Stimulated activated memory B cell treated with anti-CD40 and anti-IgM and Interleukin-4, amounts not matched to agents 10 μg/mL and 1 μg/mL and 100 μg/mL, for 72 hours (primary cell): ENCODE results near the gene PIK3CA.
"Not testable (repeated sequence)": the region's sequence is repeated elsewhere in the genome, so short reads cannot be mapped to it uniquely, and the experiment has no call there.

Experiments
- ATAC-seq: fragments of 150-1000 bp; cut with Tn5 transposase; 2 replicates; pipeline ENCODE4 v1.10.0; 2021
- H3K27ac Mint-ChIP-seq: one replicate; pipeline ENCODE4 v1.8.0; 2022; ENCODE audit warnings: mild to moderate bottlenecking, mixed read lengths
- H3K27me3 Mint-ChIP-seq: one replicate; pipeline ENCODE4 v1.8.0; 2022; ENCODE audit warnings: mixed read lengths
- H3K36me3 Mint-ChIP-seq: one replicate; pipeline ENCODE4 v1.8.0; 2022; ENCODE audit warnings: mixed read lengths
- H3K4me1 Mint-ChIP-seq: one replicate; pipeline ENCODE4 v1.8.0; 2022; ENCODE audit warnings: mixed read lengths
- H3K4me3 Mint-ChIP-seq: one replicate; pipeline ENCODE4 v1.8.0; 2022; ENCODE audit warnings: mild to moderate bottlenecking, moderate library complexity, mixed read lengths
- H3K9me3 Mint-ChIP-seq: one replicate; pipeline ENCODE4 v1.8.0; 2022; ENCODE audit warnings: mixed read lengths

PIK3CA gene

GRCh38 chr3:179147873-179148615 lies at the start of gene PIK3CA:
PIK3CA (plus strand) TSS chr3:179148357; CDS start chr3:179198826, 50,469 bp downstream.
- Mint-ChIP-seq H3K27me3 (no peaks in the 10 kb centered on the region), H3K36me3 (no peaks in the 10 kb centered on the region), H3K4me1 (peaks cover 44% of the 10 kb centered on the region), H3K27ac (no peak within 1 kb of the TSS), H3K4me3 (peak within 1 kb of the TSS; percentile 92), H3K9me3 (no peaks in the 10 kb centered on the region)
- ATAC-seq = peak; percentile 91

- Mint-ChIP-seq H3K27ac (no peak overlapping the region), H3K9me3 (no peaks in the 10 kb centered on the region), H3K4me3 (no peak overlapping the region), H3K4me1 (no peaks in the 10 kb centered on the region), H3K36me3 (no peaks in the 10 kb centered on the region), H3K27me3 (no peaks in the 10 kb centered on the region)
- no peak for ATAC-seq
Observed at GRCh38 chr3:179098388-179099077, 49.6 kb upstream of the PIK3CA start.

- ATAC-seq = no peak
- Mint-ChIP-seq H3K36me3 (no peaks in the 10 kb centered on the region), H3K4me1 (no peaks in the 10 kb centered on the region), H3K4me3 (no peak overlapping the region), H3K27ac (no peak overlapping the region), H3K27me3 (no peaks in the 10 kb centered on the region), H3K9me3 (no peaks in the 10 kb centered on the region)
Observed at GRCh38 chr3:179100652-179101051, 47.5 kb upstream of the PIK3CA start.

- peaks cover 2% of the 10 kb centered on the region for H3K9me3 Mint-ChIP-seq
- no peaks in the 10 kb centered on the region for H3K4me1 Mint-ChIP-seq
- H3K27ac Mint-ChIP-seq = no peak overlapping the region
- ATAC-seq = no peak
- peaks cover 14% of the 10 kb centered on the region for H3K27me3 Mint-ChIP-seq
- H3K4me3 Mint-ChIP-seq = no peak overlapping the region
- no peaks in the 10 kb centered on the region for H3K36me3 Mint-ChIP-seq
Observed at GRCh38 chr3:179105881-179106280, 42.3 kb upstream of the PIK3CA start.

- no peaks in the 10 kb centered on the region for H3K4me1 Mint-ChIP-seq
- H3K9me3 Mint-ChIP-seq = peaks cover 2% of the 10 kb centered on the region
- H3K27me3 Mint-ChIP-seq = peaks cover 17% of the 10 kb centered on the region
- H3K36me3 Mint-ChIP-seq = no peaks in the 10 kb centered on the region
- no peak overlapping the region for H3K4me3 Mint-ChIP-seq
- no peak for ATAC-seq
- no peak overlapping the region for H3K27ac Mint-ChIP-seq
Observed at GRCh38 chr3:179107617-179108016, 40.5 kb upstream of the PIK3CA start.

- Mint-ChIP-seq H3K4me3 (no peak overlapping the region), H3K4me1 (no peaks in the 10 kb centered on the region), H3K9me3 (peaks cover 2% of the 10 kb centered on the region), H3K27me3 (peaks cover 22% of the 10 kb centered on the region), H3K27ac (no peak overlapping the region), H3K36me3 (no peaks in the 10 kb centered on the region)
- ATAC-seq = no peak
Observed at GRCh38 chr3:179108086-179108485, 40.1 kb upstream of the PIK3CA start.

- peaks cover 2% of the 10 kb centered on the region for H3K9me3 Mint-ChIP-seq
- H3K4me1 Mint-ChIP-seq = no peaks in the 10 kb centered on the region
- no peaks in the 10 kb centered on the region for H3K36me3 Mint-ChIP-seq
- ATAC-seq = no peak
- H3K4me3 Mint-ChIP-seq = no peak overlapping the region
- peaks cover 23% of the 10 kb centered on the region for H3K27me3 Mint-ChIP-seq
- H3K27ac Mint-ChIP-seq = no peak overlapping the region
Observed at GRCh38 chr3:179113903-179114302, 34.3 kb upstream of the PIK3CA start.

- H3K36me3 Mint-ChIP-seq, H3K9me3 Mint-ChIP-seq, H3K4me1 Mint-ChIP-seq, H3K4me3 Mint-ChIP-seq, H3K27ac Mint-ChIP-seq, ATAC-seq: not testable (repeated sequence)
- H3K27me3 Mint-ChIP-seq = peaks cover 13% of the 10 kb centered on the region
Observed at GRCh38 chr3:179115444-179115843, 32.7 kb upstream of the PIK3CA start.

- no peak for ATAC-seq
- Mint-ChIP-seq H3K27ac (no peak overlapping the region), H3K4me1 (no peaks in the 10 kb centered on the region), H3K4me3 (no peak overlapping the region), H3K36me3 (no peaks in the 10 kb centered on the region), H3K9me3 (no peaks in the 10 kb centered on the region), H3K27me3 (peaks cover 13% of the 10 kb centered on the region)
Observed at GRCh38 chr3:179116816-179117215, 31.3 kb upstream of the PIK3CA start.

- not testable (repeated sequence) for H3K27me3 Mint-ChIP-seq, H3K36me3 Mint-ChIP-seq, ATAC-seq, H3K4me1 Mint-ChIP-seq, H3K27ac Mint-ChIP-seq, H3K9me3 Mint-ChIP-seq, H3K4me3 Mint-ChIP-seq
Observed at GRCh38 chr3:179132191-179132890, 15.8 kb upstream of the PIK3CA start.

GRCh38 chr3:179133575-179133974 lies 14.6 kb upstream of the PIK3CA start:
- Mint-ChIP-seq H3K27ac (no peak overlapping the region), H3K4me3 (no peak overlapping the region), H3K4me1 (peaks cover 9% of the 10 kb centered on the region), H3K36me3 (no peaks in the 10 kb centered on the region), H3K27me3 (peaks cover 8% of the 10 kb centered on the region), H3K9me3 (peaks cover 2% of the 10 kb centered on the region)
- no peak for ATAC-seq

GRCh38 chr3:179136195-179136594 lies 12.0 kb upstream of the PIK3CA start:
- H3K4me3 Mint-ChIP-seq = no peak overlapping the region

GRCh38 chr3:179141890-179142289 lies 6.3 kb upstream of the PIK3CA start:
- Mint-ChIP-seq H3K27me3 (peaks cover 3% of the 10 kb centered on the region), H3K4me3 (no peak overlapping the region), H3K4me1 (peaks cover 12% of the 10 kb centered on the region), H3K36me3 (no peaks in the 10 kb centered on the region), H3K27ac (no peak overlapping the region), H3K9me3 (peaks cover 2% of the 10 kb centered on the region)
- ATAC-seq = no peak

More at GRCh38 chr3:179136195-179136594, 12.0 kb upstream of the PIK3CA start:
- no peak overlapping the region for H3K27ac Mint-ChIP-seq
- peaks cover 9% of the 10 kb centered on the region for H3K4me1 Mint-ChIP-seq
- H3K9me3 Mint-ChIP-seq = peaks cover 2% of the 10 kb centered on the region
- H3K36me3 Mint-ChIP-seq = no peaks in the 10 kb centered on the region
- ATAC-seq = no peak
- peaks cover 8% of the 10 kb centered on the region for H3K27me3 Mint-ChIP-seq

GRCh38 chr3:179146911-179147513 lies 1.1 kb upstream of the PIK3CA start:
- H3K27me3 Mint-ChIP-seq = no peaks in the 10 kb centered on the region
- ATAC-seq = peak; percentile 39

GRCh38 chr3:179147514-179147872 lies 664 bp upstream of the PIK3CA start:
- H3K4me1 Mint-ChIP-seq = peaks cover 42% of the 10 kb centered on the region
- peak; percentile 49 for ATAC-seq
- H3K9me3 Mint-ChIP-seq = no peaks in the 10 kb centered on the region
- no peak overlapping the region for H3K27ac Mint-ChIP-seq
- no peaks in the 10 kb centered on the region for H3K27me3 Mint-ChIP-seq
- no peaks in the 10 kb centered on the region for H3K36me3 Mint-ChIP-seq
- H3K4me3 Mint-ChIP-seq = no peak overlapping the region

More at GRCh38 chr3:179146911-179147513, 1.1 kb upstream of the PIK3CA start:
- H3K4me1 Mint-ChIP-seq = peaks cover 40% of the 10 kb centered on the region
- no peak overlapping the region for H3K27ac Mint-ChIP-seq
- H3K9me3 Mint-ChIP-seq = no peaks in the 10 kb centered on the region
- no peaks in the 10 kb centered on the region for H3K36me3 Mint-ChIP-seq
- no peak overlapping the region for H3K4me3 Mint-ChIP-seq
